Lower lobe of right lung (tissue), 2 donors: Measurements from ENCODE around the gene CEL. TPM values are rescaled to one million over a fixed set of nuclear protein-coding genes. Genes with fewer than 3 reads are reported as not detected.
A peak's percentile ranks its signal among the peaks of the same experiment; 100 is the strongest.

ENCODE experiments used
- ATAC-seq, 2 donors: fragments of 200-7000 bp; cut with Tn5 transposase; one replicate each; pipeline ENCODE4 v1.9.1; 2020 to 2022; ENCODE audit warnings: mild to moderate bottlenecking in 2 of 2, moderate library complexity in 2 of 2
- DNase-seq: peaks from one replicate; pipeline ENCODE4 v3.0.0-alpha.2; 2020
- H3K27ac ChIP-seq: fragments of 200-600 bp; one replicate; pipeline ENCODE4 v1.8.0; 2022
- H3K27me3 ChIP-seq: fragments of 200-600 bp; one replicate; pipeline ENCODE4 v1.8.0; 2022; ENCODE audit warnings: low read depth
- H3K36me3 ChIP-seq: fragments of 200-600 bp; one replicate; pipeline ENCODE4 v1.8.0; 2022; ENCODE audit warnings: mild to moderate bottlenecking
- H3K4me1 ChIP-seq: fragments of 200-600 bp; one replicate; pipeline ENCODE4 v1.8.0; 2022
- H3K4me3 ChIP-seq: fragments of 200-600 bp; one replicate; pipeline ENCODE4 v1.8.0; 2022; ENCODE audit warnings: mild to moderate bottlenecking
- H3K9me3 ChIP-seq: fragments of 200-600 bp; one replicate; pipeline ENCODE4 v1.8.0; 2022
- CTCF ChIP-seq: fragments of 200-600 bp; IDR thresholded peaks from one replicate; pipeline ENCODE4 v1.8.0; 2022; ENCODE audit warnings: antibody characterized with exemption, mild to moderate bottlenecking
- intact Hi-C: fragments of 100-400 bp; cut with DNase I; formaldehyde crosslinking; loops from one replicate; pipeline ENCODE4 v1.11.0; 2022
- total RNA-seq: library from RNA; stranded (reverse); fragmentation: NEBNext Ultra II Directional; extraction: Animal tissue kit (Norgen Biotek cat#: 25700); gene quantifications from one replicate; pipeline ENCODE4 v1.2.1, GENCODE V29; 2021
- donor health status: DM: no; HTN: yes; CAD: no; lungs with severe emphysema.

Gene CEL
- total RNA-seq, 1 donor from 2014 or later: 1.4 TPM

- intact Hi-C loops: no loop called here
- no peak for TF ChIP-seq CTCF
- no peaks in the 10 kb centered on the region for H3K36me3 ChIP-seq
- no peaks in the 10 kb centered on the region for H3K4me1 ChIP-seq
- H3K27me3 ChIP-seq: no peaks in the 10 kb centered on the region
- H3K27ac ChIP-seq: no peak overlapping the region
- no peaks in the 10 kb centered on the region for H3K9me3 ChIP-seq
- no peak for ATAC-seq
- H3K4me3 ChIP-seq: no peak overlapping the region
- DNase-seq: no peak
Measured at GRCh38 chr9:133086894-133087293, 25.1 kb downstream of the CEL start.

GRCh38 chr9:133087429-133088145, 25.8 kb downstream of the CEL start:
- H3K4me1 ChIP-seq: no peaks in the 10 kb centered on the region
- no peak for TF ChIP-seq CTCF
- no peak overlapping the region for H3K27ac ChIP-seq
- no peaks in the 10 kb centered on the region for H3K27me3 ChIP-seq
- intact Hi-C loops: no loop called here
- H3K9me3 ChIP-seq: no peaks in the 10 kb centered on the region
- no peaks in the 10 kb centered on the region for H3K36me3 ChIP-seq
- peak in 1 of 2 donors; percentile 8 for ATAC-seq
- no peak overlapping the region for H3K4me3 ChIP-seq
- DNase-seq: no peak

GRCh38 chr9:133088146-133088750, 26.5 kb downstream of the CEL start:
- DNase-seq (no peak), ATAC-seq (no peak)
- Histone ChIP-seq H3K4me1 (no peaks in the 10 kb centered on the region), H3K27me3 (no peaks in the 10 kb centered on the region), H3K4me3 (no peak overlapping the region), H3K27ac (no peak overlapping the region), H3K36me3 (no peaks in the 10 kb centered on the region), H3K9me3 (no peaks in the 10 kb centered on the region)
- no peak for TF ChIP-seq CTCF
- intact Hi-C loops: no loop called here

GRCh38 chr9:133088756-133089155, 27.0 kb downstream of the CEL start:
- no peak overlapping the region for H3K27ac ChIP-seq
- no peaks in the 10 kb centered on the region for H3K27me3 ChIP-seq
- no peak for ATAC-seq
- no peak overlapping the region for H3K4me3 ChIP-seq
- no peaks in the 10 kb centered on the region for H3K9me3 ChIP-seq
- DNase-seq: no peak
- H3K36me3 ChIP-seq: no peaks in the 10 kb centered on the region
- H3K4me1 ChIP-seq: no peaks in the 10 kb centered on the region
- TF ChIP-seq CTCF: no peak
- intact Hi-C loops: no loop called here

- no peak for DNase-seq
- intact Hi-C loops: no loop called here
- Histone ChIP-seq H3K27ac (no peak overlapping the region), H3K36me3 (no peaks in the 10 kb centered on the region), H3K4me1 (no peaks in the 10 kb centered on the region), H3K9me3 (no peaks in the 10 kb centered on the region), H3K4me3 (no peak overlapping the region), H3K27me3 (no peaks in the 10 kb centered on the region)
- no peak for ATAC-seq
- no peak for TF ChIP-seq CTCF
Measured at GRCh38 chr9:133089271-133089671, 27.5 kb downstream of the CEL start.
